Measurements from ENCODE around the gene SPACA6.

GRCh38 chr19:51693819-51694218 lies 689 bp downstream of the SPACA6 start:
- TF ChIP-seq, protein P1, sequence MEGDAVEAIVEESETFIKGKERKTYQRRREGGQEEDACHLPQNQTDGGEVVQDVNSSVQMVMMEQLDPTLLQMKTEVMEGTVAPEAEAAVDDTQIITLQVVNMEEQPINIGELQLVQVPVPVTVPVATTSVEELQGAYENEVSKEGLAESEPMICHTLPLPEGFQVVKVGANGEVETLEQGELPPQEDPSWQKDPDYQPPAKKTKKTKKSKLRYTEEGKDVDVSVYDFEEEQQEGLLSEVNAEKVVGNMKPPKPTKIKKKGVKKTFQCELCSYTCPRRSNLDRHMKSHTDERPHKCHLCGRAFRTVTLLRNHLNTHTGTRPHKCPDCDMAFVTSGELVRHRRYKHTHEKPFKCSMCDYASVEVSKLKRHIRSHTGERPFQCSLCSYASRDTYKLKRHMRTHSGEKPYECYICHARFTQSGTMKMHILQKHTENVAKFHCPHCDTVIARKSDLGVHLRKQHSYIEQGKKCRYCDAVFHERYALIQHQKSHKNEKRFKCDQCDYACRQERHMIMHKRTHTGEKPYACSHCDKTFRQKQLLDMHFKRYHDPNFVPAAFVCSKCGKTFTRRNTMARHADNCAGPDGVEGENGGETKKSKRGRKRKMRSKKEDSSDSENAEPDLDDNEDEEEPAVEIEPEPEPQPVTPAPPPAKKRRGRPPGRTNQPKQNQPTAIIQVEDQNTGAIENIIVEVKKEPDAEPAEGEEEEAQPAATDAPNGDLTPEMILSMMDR (IDR thresholded peaks at IDR 0.05): no peak
- TF ChIP-seq POLR2A (IDR thresholded peaks at IDR 0.05): no peak

Data from uterus (tissue), 2 donors.